Neural cell (in vitro differentiated cells): ENCODE results near the gene VPS13C. TPM values are rescaled to one million over a fixed set of nuclear protein-coding genes. Genes with fewer than 3 reads are reported as not detected.

Source experiments
- H2AFZ ChIP-seq: fragments of 200-600, 300-800 bp; sonication (generic), shearing (Covaris generic); 2 replicates; pipeline ENCODE4 v1.6.0; 2014; ENCODE audit warnings: low read depth, mild to moderate bottlenecking, antibody characterized with exemption, low read length, moderate library complexity
- H3F3A ChIP-seq: fragments of 200-600 bp; shearing (Covaris generic); 2 replicates; pipeline ENCODE4 v1.6.1; 2016; ENCODE audit warnings: mild to moderate bottlenecking, moderate library complexity, mixed read lengths, antibody characterized with exemption, low read length; ENCODE audit not compliant: insufficient read depth, poor library complexity, severe bottlenecking
- H3K27ac ChIP-seq: fragments of 200-600, 300-800 bp; sonication (generic), shearing (Covaris generic); 2 replicates; pipeline ENCODE4 v1.5.1; 2014; ENCODE audit warnings: mild to moderate bottlenecking, low read length, moderate library complexity
- H3K27me3 ChIP-seq: fragments of 300-800, 200-600 bp; sonication (generic), shearing (Covaris generic); 2 replicates; pipeline ENCODE4 v1.6.0; 2014; ENCODE audit warnings: mild to moderate bottlenecking, low read depth, low read length, moderate library complexity; ENCODE audit not compliant: insufficient read depth
- H3K36me3 ChIP-seq: fragments of 300-800, 200-600 bp; sonication (generic), shearing (Covaris generic); 2 replicates; pipeline ENCODE4 v1.5.1; 2014; ENCODE audit warnings: mild to moderate bottlenecking, antibody characterized with exemption, low read length, moderate library complexity; ENCODE audit not compliant: insufficient read depth
- H3K4me2 ChIP-seq: fragments of 300-800, 200-600 bp; sonication (generic), shearing (Covaris generic); 2 replicates; pipeline ENCODE4 v1.6.0; 2014; ENCODE audit warnings: mild to moderate bottlenecking, low read length
- H3K4me3 ChIP-seq: fragments of 300-800, 200-600 bp; sonication (generic), shearing (Covaris generic); 2 replicates; pipeline ENCODE4 v1.5.1; 2014; ENCODE audit warnings: mild to moderate bottlenecking, low read length, moderate library complexity
- H3K79me2 ChIP-seq: fragments of 200-600 bp; shearing (Covaris generic); replicated peaks from 2 replicates; pipeline ENCODE4 v1.6.0; 2014; ENCODE audit warnings: mild to moderate bottlenecking, low read length, moderate library complexity; ENCODE audit not compliant: insufficient read depth
- H3K9ac ChIP-seq: fragments of 300-800, 200-600 bp; sonication (generic), shearing (Covaris generic); 2 replicates; pipeline ENCODE4 v1.6.1; 2016; ENCODE audit warnings: mild to moderate bottlenecking, low read length, mixed read lengths
- H3K9me2 ChIP-seq: fragments of 200-600 bp; shearing (Covaris generic); 2 replicates; pipeline ENCODE4 v1.6.1; 2016; ENCODE audit warnings: mild to moderate bottlenecking, low read length, mixed read lengths; ENCODE audit not compliant: insufficient read depth
- H3K9me3 ChIP-seq: fragments of 200-600, 300-800 bp; sonication (generic), shearing (Covaris generic); 2 replicates; pipeline ENCODE4 v1.6.1; 2016; ENCODE audit warnings: mild to moderate bottlenecking, mixed run types, low read length, moderate library complexity, mixed read lengths
- H4K20me1 ChIP-seq: fragments of 200-600 bp; shearing (Covaris generic); 2 replicates; pipeline ENCODE4 v1.6.1; 2016; ENCODE audit warnings: mild to moderate bottlenecking, mixed run types; ENCODE audit not compliant: insufficient read depth
- EP300 ChIP-seq: fragments of 450-650 bp; conservative IDR thresholded peaks from 2 replicates; pipeline ENCODE4 v1.6.1; 2014; ENCODE audit warnings: antibody characterized with exemption, mild to moderate bottlenecking, moderate library complexity; ENCODE audit not compliant: poor library complexity, severe bottlenecking
- EZH2 ChIP-seq: fragments of 200-600, 300-800 bp; shearing (Covaris generic), sonication (generic); IDR thresholded peaks from 2 replicates; pipeline ENCODE4 v1.6.1; 2014; ENCODE audit warnings: antibody characterized with exemption, low read length, borderline replicate concordance, mild to moderate bottlenecking; ENCODE audit not compliant: insufficient read depth, poor library complexity, severe bottlenecking
- MXI1 ChIP-seq: fragments of 450-650 bp; conservative IDR thresholded peaks from 2 replicates; pipeline ENCODE4 v1.6.1; 2014; ENCODE audit warnings: antibody characterized with exemption, mild to moderate bottlenecking; ENCODE audit not compliant: poor library complexity, severe bottlenecking
- POLR2AphosphoS5 ChIP-seq: IDR thresholded peaks from 2 replicates; pipeline ENCODE4 v1.6.1; 2012
- RAD21 ChIP-seq: fragments of 450-650 bp; conservative IDR thresholded peaks from 2 replicates; pipeline ENCODE4 v1.6.1; 2014; ENCODE audit warnings: antibody characterized with exemption, mild to moderate bottlenecking, moderate library complexity
- SMC3 ChIP-seq: fragments of 450-650 bp; conservative IDR thresholded peaks from 2 replicates; pipeline ENCODE4 v1.6.1; 2014; ENCODE audit warnings: antibody characterized with exemption, mild to moderate bottlenecking, moderate library complexity; ENCODE audit not compliant: poor library complexity
- TAF1 ChIP-seq: IDR thresholded peaks from 2 replicates; pipeline ENCODE4 v1.6.1; 2012; ENCODE audit warnings: low read depth
- polyA plus RNA-seq: library from polyadenylated mRNA; depleted of rRNA; stranded (reverse); fragments of >200 nt; gene quantifications from 2 replicates; pipeline ENCODE4 v1.2.3, GENCODE V29; 2014
- TF ChIP-seq, protein P1 (sequence below): fragments of 450-650 bp; IDR thresholded peaks from 2 replicates; pipeline ENCODE4 v1.5.1; 2014; ENCODE audit warnings: antibody characterized with exemption, mild to moderate bottlenecking, moderate library complexity; ENCODE audit not compliant: poor library complexity, severe bottlenecking
- TF ChIP-seq, protein P2 (sequence below): IDR thresholded peaks from 2 replicates; pipeline ENCODE4 v1.6.1; 2012; ENCODE audit warnings: borderline replicate concordance

VPS13C gene
- polyA plus RNA-seq, 1 donor from 2014 or later = 92.6 TPM

DNA sequence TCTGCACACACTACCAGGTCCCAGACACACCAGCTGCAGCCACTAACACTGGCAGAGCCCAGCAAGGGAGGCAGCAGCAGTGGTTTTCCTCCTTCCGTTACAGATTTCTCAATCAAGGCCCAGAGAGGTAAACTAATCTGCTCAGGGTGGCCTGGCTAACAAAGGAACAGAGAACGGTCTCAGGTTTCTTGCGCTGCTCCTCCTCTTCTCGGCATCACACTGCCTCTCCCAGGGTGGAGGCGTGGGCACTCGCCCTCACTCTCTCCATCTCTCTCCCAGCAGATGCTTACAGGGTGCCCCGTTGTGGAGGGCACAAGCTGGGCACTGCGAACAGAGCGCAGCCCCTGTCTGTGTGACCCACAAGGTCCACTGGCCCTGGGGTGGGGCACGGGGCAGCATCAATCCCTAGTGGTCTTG, 228.7 kb downstream of the VPS13C start:
- Histone ChIP-seq H4K20me1 (no peaks in the 10 kb centered on the region), H2AFZ (no peak overlapping the region)

DNA sequence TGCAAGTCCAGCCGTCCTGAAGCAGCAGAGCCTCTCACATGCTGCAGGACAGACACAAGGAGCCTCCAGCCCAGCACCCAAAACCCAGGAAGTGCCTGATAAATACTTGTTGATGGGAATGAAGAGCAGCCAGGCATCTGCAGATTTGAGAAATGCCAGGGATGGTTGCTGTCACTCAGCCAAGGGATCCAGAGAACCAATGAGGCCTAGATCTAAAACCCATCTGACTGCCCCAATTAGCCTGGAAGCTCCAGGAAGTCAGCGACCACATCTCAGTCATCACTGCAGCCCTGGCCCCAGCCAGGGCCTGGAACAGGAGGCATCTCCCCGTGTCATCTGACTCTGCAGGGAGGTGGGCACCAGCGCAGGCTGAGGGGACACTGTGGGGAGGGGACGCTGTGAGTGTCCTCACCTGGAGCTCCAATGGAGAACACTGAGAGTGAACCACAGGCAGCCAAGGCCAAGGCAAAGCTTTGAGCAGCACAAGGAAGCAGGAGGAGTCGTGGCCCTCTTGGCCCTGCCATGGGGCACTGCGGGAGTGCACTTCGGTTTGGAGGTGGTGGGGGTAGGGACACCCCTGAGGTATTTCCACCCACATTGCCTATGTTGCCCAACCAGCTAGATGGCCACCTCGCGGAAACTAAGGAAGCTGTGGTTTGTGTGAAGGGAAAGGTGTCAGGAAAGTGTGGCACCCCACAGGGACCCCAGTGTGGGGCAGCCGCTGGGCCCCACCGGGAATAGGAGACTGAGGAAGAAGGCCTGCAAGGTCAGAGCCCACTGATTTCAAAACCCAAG, 229.5 kb downstream of the VPS13C start:
- Histone ChIP-seq H3K4me2 (no peak overlapping the region), H3K4me3 (no peak overlapping the region), H3K27ac (no peak overlapping the region), H3K27me3 (no peaks in the 10 kb centered on the region), H3F3A (no peaks in the 10 kb centered on the region), H3K36me3 (no peaks in the 10 kb centered on the region), H3K9ac (no peak overlapping the region), H3K79me2 (no peaks in the 10 kb centered on the region), H3K9me3 (no peaks in the 10 kb centered on the region), H4K20me1 (no peaks in the 10 kb centered on the region), H2AFZ (no peak overlapping the region), H3K9me2 (no peaks in the 10 kb centered on the region)
- no peak for TF ChIP-seq TAF1
- TF ChIP-seq, protein P1, sequence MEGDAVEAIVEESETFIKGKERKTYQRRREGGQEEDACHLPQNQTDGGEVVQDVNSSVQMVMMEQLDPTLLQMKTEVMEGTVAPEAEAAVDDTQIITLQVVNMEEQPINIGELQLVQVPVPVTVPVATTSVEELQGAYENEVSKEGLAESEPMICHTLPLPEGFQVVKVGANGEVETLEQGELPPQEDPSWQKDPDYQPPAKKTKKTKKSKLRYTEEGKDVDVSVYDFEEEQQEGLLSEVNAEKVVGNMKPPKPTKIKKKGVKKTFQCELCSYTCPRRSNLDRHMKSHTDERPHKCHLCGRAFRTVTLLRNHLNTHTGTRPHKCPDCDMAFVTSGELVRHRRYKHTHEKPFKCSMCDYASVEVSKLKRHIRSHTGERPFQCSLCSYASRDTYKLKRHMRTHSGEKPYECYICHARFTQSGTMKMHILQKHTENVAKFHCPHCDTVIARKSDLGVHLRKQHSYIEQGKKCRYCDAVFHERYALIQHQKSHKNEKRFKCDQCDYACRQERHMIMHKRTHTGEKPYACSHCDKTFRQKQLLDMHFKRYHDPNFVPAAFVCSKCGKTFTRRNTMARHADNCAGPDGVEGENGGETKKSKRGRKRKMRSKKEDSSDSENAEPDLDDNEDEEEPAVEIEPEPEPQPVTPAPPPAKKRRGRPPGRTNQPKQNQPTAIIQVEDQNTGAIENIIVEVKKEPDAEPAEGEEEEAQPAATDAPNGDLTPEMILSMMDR = no peak
- no peak for TF ChIP-seq POLR2AphosphoS5
- TF ChIP-seq MXI1 = no peak
- no peak for TF ChIP-seq SMC3
- TF ChIP-seq, protein P2, sequence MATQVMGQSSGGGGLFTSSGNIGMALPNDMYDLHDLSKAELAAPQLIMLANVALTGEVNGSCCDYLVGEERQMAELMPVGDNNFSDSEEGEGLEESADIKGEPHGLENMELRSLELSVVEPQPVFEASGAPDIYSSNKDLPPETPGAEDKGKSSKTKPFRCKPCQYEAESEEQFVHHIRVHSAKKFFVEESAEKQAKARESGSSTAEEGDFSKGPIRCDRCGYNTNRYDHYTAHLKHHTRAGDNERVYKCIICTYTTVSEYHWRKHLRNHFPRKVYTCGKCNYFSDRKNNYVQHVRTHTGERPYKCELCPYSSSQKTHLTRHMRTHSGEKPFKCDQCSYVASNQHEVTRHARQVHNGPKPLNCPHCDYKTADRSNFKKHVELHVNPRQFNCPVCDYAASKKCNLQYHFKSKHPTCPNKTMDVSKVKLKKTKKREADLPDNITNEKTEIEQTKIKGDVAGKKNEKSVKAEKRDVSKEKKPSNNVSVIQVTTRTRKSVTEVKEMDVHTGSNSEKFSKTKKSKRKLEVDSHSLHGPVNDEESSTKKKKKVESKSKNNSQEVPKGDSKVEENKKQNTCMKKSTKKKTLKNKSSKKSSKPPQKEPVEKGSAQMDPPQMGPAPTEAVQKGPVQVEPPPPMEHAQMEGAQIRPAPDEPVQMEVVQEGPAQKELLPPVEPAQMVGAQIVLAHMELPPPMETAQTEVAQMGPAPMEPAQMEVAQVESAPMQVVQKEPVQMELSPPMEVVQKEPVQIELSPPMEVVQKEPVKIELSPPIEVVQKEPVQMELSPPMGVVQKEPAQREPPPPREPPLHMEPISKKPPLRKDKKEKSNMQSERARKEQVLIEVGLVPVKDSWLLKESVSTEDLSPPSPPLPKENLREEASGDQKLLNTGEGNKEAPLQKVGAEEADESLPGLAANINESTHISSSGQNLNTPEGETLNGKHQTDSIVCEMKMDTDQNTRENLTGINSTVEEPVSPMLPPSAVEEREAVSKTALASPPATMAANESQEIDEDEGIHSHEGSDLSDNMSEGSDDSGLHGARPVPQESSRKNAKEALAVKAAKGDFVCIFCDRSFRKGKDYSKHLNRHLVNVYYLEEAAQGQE = no peak
- no peak for TF ChIP-seq EP300
- no peak for TF ChIP-seq EZH2
- TF ChIP-seq RAD21 = no peak

More for the DNA sequence above, 228.7 kb downstream of the VPS13C start:
- Histone ChIP-seq H3K36me3 (no peaks in the 10 kb centered on the region), H3K9ac (no peak overlapping the region), H3K4me3 (no peak overlapping the region), H3K27me3 (no peaks in the 10 kb centered on the region), H3K27ac (no peak overlapping the region), H3K9me3 (no peaks in the 10 kb centered on the region), H3F3A (no peaks in the 10 kb centered on the region), H3K4me2 (no peak overlapping the region), H3K79me2 (no peaks in the 10 kb centered on the region), H3K9me2 (no peaks in the 10 kb centered on the region)
- TF ChIP-seq TAF1 (no peak), RAD21 (no peak), EZH2 (no peak), POLR2AphosphoS5 (no peak), SMC3 (no peak), EP300 (no peak), MXI1 (no peak)
- TF ChIP-seq, protein P1 = no peak
- TF ChIP-seq, protein P2 = no peak
